WTC11 (cell line): Measurements from ENCODE around the gene LGMN. TPM values are rescaled to one million over a fixed set of nuclear protein-coding genes. Genes with fewer than 3 reads are reported as not detected.
"Not testable (repeated sequence)": the region's sequence is repeated elsewhere in the genome, so short reads cannot be mapped to it uniquely, and the experiment has no call there.

Experiments used
- ATAC-seq: fragments of 200-7000 bp; cut with Tn5 transposase; 2 replicates; pipeline ENCODE4 v1.10.0; 2021; ENCODE audit warnings: mild to moderate bottlenecking, moderate library complexity
- CTCF ChIA-PET: fragments of 300-600 bp; sonication (Branson Sonifier 250); formaldehyde crosslinking; loops from one replicate; lab custom pipeline; 2021; ENCODE audit warnings: antibody characterized with exemption; lab: Charles Lee
- POLR2A ChIA-PET: fragments of 350-600 bp; sonication (Branson Sonifier 250); formaldehyde crosslinking; loops from one replicate; lab custom pipeline; 2021; ENCODE audit warnings: antibody characterized with exemption; lab: Charles Lee
- DNase-seq: peaks from one replicate; pipeline ENCODE4 v3.0.0; 2021; ENCODE audit warnings: low spot score
- H3K27ac Mint-ChIP-seq: 2 replicates; pipeline ENCODE4 v1.8.0; 2021; ENCODE audit warnings: mixed read lengths
- H3K27me3 Mint-ChIP-seq: 2 replicates; pipeline ENCODE4 v1.8.0; 2021; ENCODE audit warnings: low read depth, mild to moderate bottlenecking, moderate library complexity, mixed read lengths
- H3K36me3 Mint-ChIP-seq: 2 replicates; pipeline ENCODE4 v1.8.0; 2021; ENCODE audit warnings: mixed read lengths
- H3K4me1 Mint-ChIP-seq: 2 replicates; pipeline ENCODE4 v1.8.0; 2022; ENCODE audit warnings: mixed read lengths
- H3K4me3 Mint-ChIP-seq: 2 replicates; pipeline ENCODE4 v1.8.0; 2021; ENCODE audit warnings: mild to moderate bottlenecking, moderate library complexity, mixed read lengths
- H3K9me3 Mint-ChIP-seq: 2 replicates; pipeline ENCODE4 v1.8.0; 2021; ENCODE audit warnings: mixed read lengths
- ATF1 ChIP-seq: sonication (generic); formaldehyde crosslinking; IDR thresholded peaks from 2 replicates; pipeline ENCODE4 v1.8.1; 2023; ENCODE audit warnings: mild to moderate bottlenecking, moderate library complexity, missing genetic modification reagents
- ELF4 ChIP-seq: sonication (generic); formaldehyde crosslinking; IDR thresholded peaks from 2 replicates; pipeline ENCODE4 v1.8.1; 2022; ENCODE audit warnings: low read depth, mild to moderate bottlenecking, moderate library complexity, missing genetic modification reagents
- FOXK1 ChIP-seq: sonication (generic); formaldehyde crosslinking; IDR thresholded peaks from 2 replicates; pipeline ENCODE4 v1.8.0; 2022; ENCODE audit warnings: mild to moderate bottlenecking, moderate library complexity, missing genetic modification reagents
- JUN ChIP-seq: sonication (generic); formaldehyde crosslinking; IDR thresholded peaks from 2 replicates; pipeline ENCODE4 v1.8.0; 2023; ENCODE audit warnings: mild to moderate bottlenecking, missing genetic modification reagents
- MXD4 ChIP-seq: fragments of 250-450 bp; sonication (Bioruptor Pico); IDR thresholded peaks from 2 replicates; pipeline ENCODE4 v1.8.0; 2021; ENCODE audit warnings: mild to moderate bottlenecking, moderate library complexity, borderline replicate concordance
- NR1H2 ChIP-seq: sonication (generic); formaldehyde crosslinking; IDR thresholded peaks from 2 replicates; pipeline ENCODE4 v1.9.0; 2021; ENCODE audit warnings: mild to moderate bottlenecking, moderate library complexity, missing genetic modification reagents
- ZNF121 ChIP-seq: sonication (generic); formaldehyde crosslinking; IDR thresholded peaks from 2 replicates; pipeline ENCODE4 v1.8.0; 2023; ENCODE audit warnings: missing genetic modification reagents
- ZNF219 ChIP-seq: sonication (generic); formaldehyde crosslinking; IDR thresholded peaks from 2 replicates; pipeline ENCODE4 v1.8.0; 2023; ENCODE audit warnings: missing genetic modification reagents, mild to moderate bottlenecking, borderline replicate concordance
- ZNF263 ChIP-seq: sonication (generic); formaldehyde crosslinking; IDR thresholded peaks from 2 replicates; pipeline ENCODE4 v1.8.1; 2022; ENCODE audit warnings: low read depth, mild to moderate bottlenecking, moderate library complexity, missing genetic modification reagents
- ZNF317 ChIP-seq: sonication (generic); formaldehyde crosslinking; IDR thresholded peaks from 2 replicates; pipeline ENCODE4 v1.8.1; 2023; ENCODE audit warnings: low read depth, mild to moderate bottlenecking, moderate library complexity, missing genetic modification reagents, borderline replicate concordance
- ZNF416 ChIP-seq: fragments of 250-450 bp; sonication (Bioruptor Pico); IDR thresholded peaks from 2 replicates; pipeline ENCODE4 v1.9.0; 2021; ENCODE audit warnings: mild to moderate bottlenecking, inconsistent platforms
- total RNA-seq: library from RNA; stranded (reverse); gene quantifications from 3 replicates; pipeline ENCODE4 v1.2.3, GENCODE V29; 2021
- TF ChIP-seq, protein P1 (sequence below): sonication (generic); formaldehyde crosslinking; IDR thresholded peaks from 2 replicates; pipeline ENCODE4 v1.8.0; 2022; ENCODE audit warnings: mild to moderate bottlenecking, missing genetic modification reagents
- TF ChIP-seq, protein P2 (sequence below): fragments of 250-450 bp; sonication (Bioruptor Pico); IDR thresholded peaks from 2 replicates; pipeline ENCODE4 v1.9.0; 2021; ENCODE audit warnings: mild to moderate bottlenecking, borderline replicate concordance
- TF ChIP-seq, protein P3 (sequence below): fragments of 200-600 bp; IDR thresholded peaks from 2 replicates; pipeline ENCODE4 v1.8.0; 2022; ENCODE audit warnings: antibody characterized with exemption
- TF ChIP-seq, protein P4 (sequence below): sonication (generic); formaldehyde crosslinking; IDR thresholded peaks from 2 replicates; pipeline ENCODE4 v1.8.0; 2022; ENCODE audit warnings: mild to moderate bottlenecking, missing genetic modification reagents
- TF ChIP-seq, protein P5 (sequence below): sonication (generic); formaldehyde crosslinking; IDR thresholded peaks from 2 replicates; pipeline ENCODE4 v1.8.0; 2022; ENCODE audit warnings: mild to moderate bottlenecking, missing genetic modification reagents

LGMN gene
- total RNA-seq, 1 experiment from 2014 or later: 55.7 TPM

DNA sequence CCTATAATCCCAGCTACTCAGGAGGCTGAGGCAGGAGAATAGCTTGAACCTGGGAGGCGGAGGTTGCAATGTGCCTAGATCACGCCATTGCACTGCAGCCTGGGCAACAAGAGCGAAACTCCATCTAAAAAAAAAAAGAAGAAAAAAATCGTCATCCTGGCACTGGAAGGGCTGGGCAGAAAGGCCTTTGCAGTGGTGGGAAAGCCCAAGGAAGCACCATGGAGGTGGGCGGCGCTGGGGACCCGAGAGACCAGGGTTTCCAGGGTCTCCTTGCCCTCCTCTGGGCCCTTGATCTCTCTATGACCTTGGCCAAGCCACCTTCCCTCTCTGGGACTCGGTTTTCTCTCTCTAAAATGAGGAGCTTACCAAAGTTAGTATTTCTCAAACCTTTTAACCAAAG lies 65.4 kb downstream of the LGMN start:
- no peak overlapping the region for H3K27ac Mint-ChIP-seq
- H3K27me3 Mint-ChIP-seq: peaks cover 11% of the 10 kb centered on the region
- H3K4me1 Mint-ChIP-seq: no peaks in the 10 kb centered on the region
- ATAC-seq (no peak), DNase-seq (no peak)
- no peak overlapping the region for H3K4me3 Mint-ChIP-seq
- H3K36me3 Mint-ChIP-seq: no peaks in the 10 kb centered on the region
- ChIA-PET POLR2A (no interaction called here), CTCF (interaction anchor here (0.9 to 2.9 kb wide), 4 partner anchors 54 to 94 kb away, joined by 3 to 9 read pairs (median 3); no protein-coding TSS in a partner anchor)
- no peaks in the 10 kb centered on the region for H3K9me3 Mint-ChIP-seq
- TF ChIP-seq ATF1 (CRISPR knock-in tag) (no peak), ZNF416 (CRISPR knock-in tag) (no peak)
- TF ChIP-seq, protein P1, sequence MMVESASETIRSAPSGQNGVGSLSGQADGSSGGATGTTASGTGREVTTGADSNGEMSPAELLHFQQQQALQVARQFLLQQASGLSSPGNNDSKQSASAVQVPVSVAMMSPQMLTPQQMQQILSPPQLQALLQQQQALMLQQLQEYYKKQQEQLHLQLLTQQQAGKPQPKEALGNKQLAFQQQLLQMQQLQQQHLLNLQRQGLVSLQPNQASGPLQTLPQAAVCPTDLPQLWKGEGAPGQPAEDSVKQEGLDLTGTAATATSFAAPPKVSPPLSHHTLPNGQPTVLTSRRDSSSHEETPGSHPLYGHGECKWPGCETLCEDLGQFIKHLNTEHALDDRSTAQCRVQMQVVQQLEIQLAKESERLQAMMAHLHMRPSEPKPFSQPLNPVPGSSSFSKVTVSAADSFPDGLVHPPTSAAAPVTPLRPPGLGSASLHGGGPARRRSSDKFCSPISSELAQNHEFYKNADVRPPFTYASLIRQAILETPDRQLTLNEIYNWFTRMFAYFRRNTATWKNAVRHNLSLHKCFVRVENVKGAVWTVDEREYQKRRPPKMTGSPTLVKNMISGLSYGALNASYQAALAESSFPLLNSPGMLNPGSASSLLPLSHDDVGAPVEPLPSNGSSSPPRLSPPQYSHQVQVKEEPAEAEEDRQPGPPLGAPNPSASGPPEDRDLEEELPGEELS (CRISPR knock-in tag): no peak
- TF ChIP-seq, protein P2, sequence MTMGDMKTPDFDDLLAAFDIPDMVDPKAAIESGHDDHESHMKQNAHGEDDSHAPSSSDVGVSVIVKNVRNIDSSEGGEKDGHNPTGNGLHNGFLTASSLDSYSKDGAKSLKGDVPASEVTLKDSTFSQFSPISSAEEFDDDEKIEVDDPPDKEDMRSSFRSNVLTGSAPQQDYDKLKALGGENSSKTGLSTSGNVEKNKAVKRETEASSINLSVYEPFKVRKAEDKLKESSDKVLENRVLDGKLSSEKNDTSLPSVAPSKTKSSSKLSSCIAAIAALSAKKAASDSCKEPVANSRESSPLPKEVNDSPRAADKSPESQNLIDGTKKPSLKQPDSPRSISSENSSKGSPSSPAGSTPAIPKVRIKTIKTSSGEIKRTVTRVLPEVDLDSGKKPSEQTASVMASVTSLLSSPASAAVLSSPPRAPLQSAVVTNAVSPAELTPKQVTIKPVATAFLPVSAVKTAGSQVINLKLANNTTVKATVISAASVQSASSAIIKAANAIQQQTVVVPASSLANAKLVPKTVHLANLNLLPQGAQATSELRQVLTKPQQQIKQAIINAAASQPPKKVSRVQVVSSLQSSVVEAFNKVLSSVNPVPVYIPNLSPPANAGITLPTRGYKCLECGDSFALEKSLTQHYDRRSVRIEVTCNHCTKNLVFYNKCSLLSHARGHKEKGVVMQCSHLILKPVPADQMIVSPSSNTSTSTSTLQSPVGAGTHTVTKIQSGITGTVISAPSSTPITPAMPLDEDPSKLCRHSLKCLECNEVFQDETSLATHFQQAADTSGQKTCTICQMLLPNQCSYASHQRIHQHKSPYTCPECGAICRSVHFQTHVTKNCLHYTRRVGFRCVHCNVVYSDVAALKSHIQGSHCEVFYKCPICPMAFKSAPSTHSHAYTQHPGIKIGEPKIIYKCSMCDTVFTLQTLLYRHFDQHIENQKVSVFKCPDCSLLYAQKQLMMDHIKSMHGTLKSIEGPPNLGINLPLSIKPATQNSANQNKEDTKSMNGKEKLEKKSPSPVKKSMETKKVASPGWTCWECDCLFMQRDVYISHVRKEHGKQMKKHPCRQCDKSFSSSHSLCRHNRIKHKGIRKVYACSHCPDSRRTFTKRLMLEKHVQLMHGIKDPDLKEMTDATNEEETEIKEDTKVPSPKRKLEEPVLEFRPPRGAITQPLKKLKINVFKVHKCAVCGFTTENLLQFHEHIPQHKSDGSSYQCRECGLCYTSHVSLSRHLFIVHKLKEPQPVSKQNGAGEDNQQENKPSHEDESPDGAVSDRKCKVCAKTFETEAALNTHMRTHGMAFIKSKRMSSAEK: no peak

DNA sequence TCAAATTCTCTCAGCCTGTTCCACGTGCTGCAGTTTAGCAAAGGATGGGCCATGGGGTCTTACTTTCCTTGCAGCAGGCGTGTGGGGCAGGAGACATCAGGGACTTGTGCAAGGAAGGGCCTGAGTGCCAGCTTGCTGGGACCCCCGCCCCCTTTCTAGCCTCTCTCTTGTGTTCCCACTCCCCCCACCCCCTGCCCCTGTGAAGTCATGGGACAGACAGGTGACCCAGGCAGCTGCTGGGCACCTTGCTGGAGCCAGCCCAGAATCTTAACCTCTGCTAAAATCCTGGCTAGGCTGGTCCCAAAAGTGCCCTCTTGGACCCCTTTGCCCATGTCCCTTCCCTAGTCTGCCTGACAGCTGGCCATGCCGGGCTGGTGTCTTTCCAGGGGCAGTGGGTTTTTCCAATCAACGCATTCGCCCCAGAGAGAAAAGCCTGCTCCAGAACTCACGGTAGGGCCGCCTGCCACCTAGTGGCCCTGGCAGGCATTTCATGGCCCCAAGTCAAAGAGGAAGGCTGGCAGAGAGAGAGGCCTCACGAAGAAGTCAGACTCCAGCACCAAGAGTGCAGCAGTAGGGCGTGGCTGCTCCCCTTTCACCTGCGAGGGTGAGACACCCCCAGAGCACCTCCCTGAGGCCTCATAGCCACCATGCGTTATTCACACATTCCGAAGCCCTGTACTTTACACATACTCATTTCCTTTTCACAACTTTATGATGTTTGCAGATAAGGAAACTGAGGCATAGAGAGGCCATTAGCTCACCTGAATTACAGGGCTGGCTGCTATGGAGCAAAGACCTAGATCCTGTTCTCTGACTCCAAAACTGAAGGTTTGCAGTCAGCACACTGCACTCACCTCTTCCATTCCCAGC lies 67.4 kb downstream of the LGMN start:
- H3K27ac Mint-ChIP-seq: no peak overlapping the region
- DNase-seq: peak; percentile 81
- ChIA-PET POLR2A (no interaction called here), CTCF (interaction anchor here (0.5 to 2.9 kb wide), 15 partner anchors 10 to 221 kb away, joined by 3 to 10 read pairs (median 3); no protein-coding TSS in a partner anchor)
- H3K9me3 Mint-ChIP-seq: no peaks in the 10 kb centered on the region
- H3K4me3 Mint-ChIP-seq: no peak overlapping the region
- peaks cover 3% of the 10 kb centered on the region; the same call in 1 of the 2 replicates for H3K4me1 Mint-ChIP-seq
- ATAC-seq: peak; percentile 86
- H3K36me3 Mint-ChIP-seq: no peaks in the 10 kb centered on the region
- TF ChIP-seq, protein P3, sequence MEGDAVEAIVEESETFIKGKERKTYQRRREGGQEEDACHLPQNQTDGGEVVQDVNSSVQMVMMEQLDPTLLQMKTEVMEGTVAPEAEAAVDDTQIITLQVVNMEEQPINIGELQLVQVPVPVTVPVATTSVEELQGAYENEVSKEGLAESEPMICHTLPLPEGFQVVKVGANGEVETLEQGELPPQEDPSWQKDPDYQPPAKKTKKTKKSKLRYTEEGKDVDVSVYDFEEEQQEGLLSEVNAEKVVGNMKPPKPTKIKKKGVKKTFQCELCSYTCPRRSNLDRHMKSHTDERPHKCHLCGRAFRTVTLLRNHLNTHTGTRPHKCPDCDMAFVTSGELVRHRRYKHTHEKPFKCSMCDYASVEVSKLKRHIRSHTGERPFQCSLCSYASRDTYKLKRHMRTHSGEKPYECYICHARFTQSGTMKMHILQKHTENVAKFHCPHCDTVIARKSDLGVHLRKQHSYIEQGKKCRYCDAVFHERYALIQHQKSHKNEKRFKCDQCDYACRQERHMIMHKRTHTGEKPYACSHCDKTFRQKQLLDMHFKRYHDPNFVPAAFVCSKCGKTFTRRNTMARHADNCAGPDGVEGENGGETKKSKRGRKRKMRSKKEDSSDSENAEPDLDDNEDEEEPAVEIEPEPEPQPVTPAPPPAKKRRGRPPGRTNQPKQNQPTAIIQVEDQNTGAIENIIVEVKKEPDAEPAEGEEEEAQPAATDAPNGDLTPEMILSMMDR: peak; percentile 96
- no peak for TF ChIP-seq ELF4
- peak; percentile 33; the same call in 1 of the 2 replicates for TF ChIP-seq FOXK1 (CRISPR knock-in tag)
- TF ChIP-seq JUN (CRISPR knock-in tag): no peak
- H3K27me3 Mint-ChIP-seq: no peaks in the 10 kb centered on the region

DNA sequence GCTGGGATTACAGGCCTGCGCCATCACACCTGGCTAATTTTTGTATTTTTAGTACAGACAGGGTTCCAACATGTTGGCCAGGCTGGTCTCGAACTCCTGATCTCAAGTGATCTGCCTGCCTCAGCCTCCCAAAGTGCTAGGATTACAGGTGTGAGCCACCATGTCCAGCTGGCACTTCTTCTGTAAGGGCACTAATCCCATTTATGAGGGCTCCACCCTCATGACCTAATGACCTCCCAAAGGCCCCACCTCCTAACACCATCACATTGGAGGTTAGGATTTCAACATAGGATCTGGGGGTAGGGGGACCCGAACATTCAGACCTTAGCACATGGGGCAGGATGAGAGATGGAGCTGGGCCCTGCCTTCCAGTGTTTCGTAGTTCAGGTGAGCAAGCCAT lies 68.1 kb downstream of the LGMN start:
- H3K4me3 Mint-ChIP-seq, ATAC-seq, H3K36me3 Mint-ChIP-seq, H3K27ac Mint-ChIP-seq, H3K4me1 Mint-ChIP-seq, DNase-seq, H3K27me3 Mint-ChIP-seq, H3K9me3 Mint-ChIP-seq, POLR2A ChIA-PET: not testable (repeated sequence)
- CTCF ChIA-PET: interaction anchor here (0.5 to 2.9 kb wide), 10 partner anchors 10 to 154 kb away, joined by 3 to 10 read pairs (median 4); no protein-coding TSS in a partner anchor

DNA sequence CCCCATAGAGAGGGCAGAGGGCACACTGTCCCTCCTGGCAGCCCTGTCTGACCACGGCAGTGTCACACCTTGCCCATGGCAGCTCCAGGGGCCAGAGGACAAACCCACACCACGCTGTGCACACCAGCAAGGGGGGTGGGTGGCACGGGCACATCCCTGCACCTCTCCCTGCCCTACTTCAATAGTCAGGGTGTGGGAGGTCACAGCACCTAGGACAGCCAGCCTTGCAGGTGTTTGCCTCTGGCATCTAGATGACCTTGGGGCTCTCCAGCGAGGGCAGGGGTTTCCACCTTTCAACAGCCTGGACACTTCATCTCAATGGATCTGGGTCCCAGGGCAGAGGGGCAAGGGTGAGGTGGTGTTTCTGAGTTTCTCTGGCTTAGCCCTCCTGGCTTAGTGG lies 69.2 kb downstream of the LGMN start:
- no peak overlapping the region for H3K27ac Mint-ChIP-seq
- H3K9me3 Mint-ChIP-seq: no peaks in the 10 kb centered on the region
- H3K36me3 Mint-ChIP-seq: no peaks in the 10 kb centered on the region
- H3K4me1 Mint-ChIP-seq: peaks cover 3% of the 10 kb centered on the region; the same call in 1 of the 2 replicates
- no peak for DNase-seq
- H3K4me3 Mint-ChIP-seq: no peak overlapping the region
- no peak for ATAC-seq
- no peaks in the 10 kb centered on the region for H3K27me3 Mint-ChIP-seq
- CTCF ChIA-PET: interaction anchor here (1.0 kb wide), 1 partner anchor 36 kb away, joined by 3 read pairs; no protein-coding TSS in a partner anchor
- POLR2A ChIA-PET: no interaction called here
- TF ChIP-seq ATF1 (CRISPR knock-in tag): no peak
- no peak for TF ChIP-seq ZNF317 (CRISPR knock-in tag)
- TF ChIP-seq, protein P4, sequence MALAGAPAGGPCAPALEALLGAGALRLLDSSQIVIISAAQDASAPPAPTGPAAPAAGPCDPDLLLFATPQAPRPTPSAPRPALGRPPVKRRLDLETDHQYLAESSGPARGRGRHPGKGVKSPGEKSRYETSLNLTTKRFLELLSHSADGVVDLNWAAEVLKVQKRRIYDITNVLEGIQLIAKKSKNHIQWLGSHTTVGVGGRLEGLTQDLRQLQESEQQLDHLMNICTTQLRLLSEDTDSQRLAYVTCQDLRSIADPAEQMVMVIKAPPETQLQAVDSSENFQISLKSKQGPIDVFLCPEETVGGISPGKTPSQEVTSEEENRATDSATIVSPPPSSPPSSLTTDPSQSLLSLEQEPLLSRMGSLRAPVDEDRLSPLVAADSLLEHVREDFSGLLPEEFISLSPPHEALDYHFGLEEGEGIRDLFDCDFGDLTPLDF (CRISPR knock-in tag): no peak
- no peak for TF ChIP-seq ZNF219 (CRISPR knock-in tag)
- TF ChIP-seq ZNF263 (CRISPR knock-in tag): no peak
- TF ChIP-seq MXD4: no peak
- no peak for TF ChIP-seq ZNF121 (CRISPR knock-in tag)
- TF ChIP-seq NR1H2 (CRISPR knock-in tag): no peak
- TF ChIP-seq, protein P5, sequence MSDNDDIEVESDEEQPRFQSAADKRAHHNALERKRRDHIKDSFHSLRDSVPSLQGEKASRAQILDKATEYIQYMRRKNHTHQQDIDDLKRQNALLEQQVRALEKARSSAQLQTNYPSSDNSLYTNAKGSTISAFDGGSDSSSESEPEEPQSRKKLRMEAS: no peak
